ENCODE results near the gene CAD. TPM values are rescaled to one million over a fixed set of nuclear protein-coding genes. Genes with fewer than 3 reads are reported as not detected.

CAD gene
- total RNA-seq, 1 donor from 2014 or later: 28.2 TPM

- H3K36me3 ChIP-seq (ENCODE audit: control insufficient read depth in 3 of 3, insufficient read depth in 3 of 3, low read length in 3 of 3): peaks cover 24 to 33% (median 30%) of the 10 kb centered on the region in 3 donors
- H3K4me3 ChIP-seq (ENCODE audit: low read length in 3 of 3): no peak overlapping the region
- H3K4me1 ChIP-seq (ENCODE audit: control insufficient read depth in 3 of 3, insufficient read depth in 3 of 3, low read length in 3 of 3): no peaks in the 10 kb centered on the region
- no peak overlapping the region for H3K27ac ChIP-seq (ENCODE audit: low read depth, low read length)
- no peak overlapping the region for H3K9ac ChIP-seq (ENCODE audit: low read depth in 1 of 3, low read length in 3 of 3)
- no peaks in the 10 kb centered on the region for H3K9me3 ChIP-seq (ENCODE audit: control insufficient read depth in 3 of 3, low read length in 3 of 3)
- no peaks in the 10 kb centered on the region for H3K27me3 ChIP-seq (ENCODE audit: control insufficient read depth in 3 of 3, insufficient read depth in 3 of 3, low read length in 3 of 3)
Measured at GRCh38 chr2:27198627-27199026, 18.5 kb upstream of the CAD start.

DNA sequence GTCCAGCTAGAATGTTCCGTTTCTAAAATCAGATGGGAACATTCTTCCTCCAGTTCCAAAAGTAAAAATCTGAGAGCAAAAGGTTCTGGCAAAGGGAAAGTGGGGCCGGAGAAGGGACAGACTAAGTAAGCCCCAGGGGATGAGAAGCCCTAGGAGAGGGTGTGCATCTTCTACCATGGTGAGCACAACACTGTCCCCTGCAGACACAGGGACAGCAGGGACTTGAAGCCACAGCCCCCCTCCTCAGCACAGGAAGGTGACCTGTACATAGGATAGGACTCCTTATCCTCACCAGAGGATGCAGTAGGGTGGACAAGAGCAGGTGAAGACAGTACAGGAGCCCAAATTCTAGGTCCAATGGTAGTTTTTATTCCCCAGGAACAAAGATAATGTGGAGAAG lies 17.9 kb upstream of the CAD start:
- Histone ChIP-seq H3K36me3 (ENCODE audit: control insufficient read depth in 3 of 3, insufficient read depth in 3 of 3, low read length in 3 of 3) (peaks cover 30 to 39% (median 36%) of the 10 kb centered on the region in 3 donors), H3K27ac (ENCODE audit: low read depth, low read length) (no peak overlapping the region), H3K9me3 (ENCODE audit: control insufficient read depth in 3 of 3, low read length in 3 of 3) (no peaks in the 10 kb centered on the region)

GRCh38 chr2:27201675-27202074 lies 15.5 kb upstream of the CAD start:
- Histone ChIP-seq H3K9ac (ENCODE audit: low read depth in 1 of 3, low read length in 3 of 3) (no peak overlapping the region), H3K9me3 (ENCODE audit: control insufficient read depth in 3 of 3, low read length in 3 of 3) (no peaks in the 10 kb centered on the region), H3K4me3 (ENCODE audit: low read length in 3 of 3) (no peak overlapping the region), H3K27me3 (ENCODE audit: control insufficient read depth in 3 of 3, insufficient read depth in 3 of 3, low read length in 3 of 3) (no peaks in the 10 kb centered on the region), H3K4me1 (ENCODE audit: control insufficient read depth in 3 of 3, insufficient read depth in 3 of 3, low read length in 3 of 3) (no peaks in the 10 kb centered on the region), H3K27ac (ENCODE audit: low read depth, low read length) (no peak overlapping the region), H3K36me3 (ENCODE audit: control insufficient read depth in 3 of 3, insufficient read depth in 3 of 3, low read length in 3 of 3) (peaks cover 45 to 63% (median 55%) of the 10 kb centered on the region in 3 donors)

More for the DNA sequence above, 17.9 kb upstream of the CAD start:
- H3K27me3 ChIP-seq (ENCODE audit: control insufficient read depth in 3 of 3, insufficient read depth in 3 of 3, low read length in 3 of 3): no peaks in the 10 kb centered on the region
- no peaks in the 10 kb centered on the region for H3K4me1 ChIP-seq (ENCODE audit: control insufficient read depth in 3 of 3, insufficient read depth in 3 of 3, low read length in 3 of 3)
- H3K9ac ChIP-seq (ENCODE audit: low read depth in 1 of 3, low read length in 3 of 3): no peak overlapping the region
- no peak overlapping the region for H3K4me3 ChIP-seq (ENCODE audit: low read length in 3 of 3)

DNA sequence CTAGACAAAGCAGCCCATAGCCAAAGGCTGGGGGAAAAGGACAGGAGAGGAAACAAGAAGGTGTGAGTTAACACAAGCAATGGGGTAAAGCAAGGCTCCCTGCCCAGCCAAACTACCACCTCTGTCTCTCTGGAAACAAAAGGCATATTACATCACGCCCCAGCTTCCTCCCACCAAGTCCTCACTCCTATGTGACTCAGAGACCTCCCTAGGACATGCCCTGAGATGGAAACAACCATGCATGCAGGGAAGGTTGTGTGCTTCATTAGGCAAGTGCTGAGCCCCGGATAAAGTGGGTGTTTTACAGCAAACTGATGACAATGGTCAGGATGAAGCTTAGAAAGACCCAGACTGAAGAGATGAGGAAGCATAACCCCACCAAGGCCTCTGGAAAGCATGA lies 14.3 kb upstream of the CAD start:
- H3K9ac ChIP-seq (ENCODE audit: low read depth in 1 of 3, low read length in 3 of 3): no peak overlapping the region
- no peaks in the 10 kb centered on the region for H3K4me1 ChIP-seq (ENCODE audit: control insufficient read depth in 3 of 3, insufficient read depth in 3 of 3, low read length in 3 of 3)
- no peak overlapping the region for H3K27ac ChIP-seq (ENCODE audit: low read depth, low read length)
- no peaks in the 10 kb centered on the region for H3K27me3 ChIP-seq (ENCODE audit: control insufficient read depth in 3 of 3, insufficient read depth in 3 of 3, low read length in 3 of 3)
- H3K9me3 ChIP-seq (ENCODE audit: control insufficient read depth in 3 of 3, low read length in 3 of 3): no peaks in the 10 kb centered on the region
- H3K36me3 ChIP-seq (ENCODE audit: control insufficient read depth in 3 of 3, insufficient read depth in 3 of 3, low read length in 3 of 3): peaks cover 57 to 73% (median 67%) of the 10 kb centered on the region in 3 donors
- H3K4me3 ChIP-seq (ENCODE audit: low read length in 3 of 3): no peak overlapping the region

GRCh38 chr2:27203741-27204140 lies 13.4 kb upstream of the CAD start:
- H3K9ac ChIP-seq (ENCODE audit: low read depth in 1 of 3, low read length in 3 of 3): no peak overlapping the region
- no peak overlapping the region for H3K27ac ChIP-seq (ENCODE audit: low read depth, low read length)
- no peak overlapping the region for H3K4me3 ChIP-seq (ENCODE audit: low read length in 3 of 3)
- H3K36me3 ChIP-seq (ENCODE audit: control insufficient read depth in 3 of 3, insufficient read depth in 3 of 3, low read length in 3 of 3): peaks cover 61 to 82% (median 73%) of the 10 kb centered on the region in 3 donors
- no peaks in the 10 kb centered on the region for H3K27me3 ChIP-seq (ENCODE audit: control insufficient read depth in 3 of 3, insufficient read depth in 3 of 3, low read length in 3 of 3)
- no peaks in the 10 kb centered on the region for H3K4me1 ChIP-seq (ENCODE audit: control insufficient read depth in 3 of 3, insufficient read depth in 3 of 3, low read length in 3 of 3)
- H3K9me3 ChIP-seq (ENCODE audit: control insufficient read depth in 3 of 3, low read length in 3 of 3): no peaks in the 10 kb centered on the region

- no peaks in the 10 kb centered on the region for H3K9me3 ChIP-seq (ENCODE audit: control insufficient read depth in 3 of 3, low read length in 3 of 3)
- no peak overlapping the region for H3K4me3 ChIP-seq (ENCODE audit: low read length in 3 of 3)
Measured at GRCh38 chr2:27204566-27204965, 12.6 kb upstream of the CAD start.

DNA sequence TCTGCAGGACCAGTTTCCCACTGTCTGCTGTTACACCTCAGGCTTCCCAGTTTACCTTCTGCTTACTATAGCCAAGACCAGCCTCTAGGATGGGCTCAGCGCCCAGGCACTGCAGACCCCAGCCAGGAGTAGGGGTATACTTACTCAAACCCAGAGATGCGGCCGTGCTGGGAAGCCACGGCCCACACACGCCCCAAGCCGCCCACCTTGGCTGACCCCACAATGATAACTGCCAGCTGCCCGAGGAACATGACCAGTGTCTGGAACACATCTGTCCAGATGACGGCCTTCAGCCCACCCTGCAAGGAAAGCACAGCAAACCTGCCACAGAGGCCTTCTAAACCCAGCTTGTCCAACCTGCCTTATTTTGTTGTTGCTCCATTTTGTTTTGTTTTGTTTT lies 12.0 kb upstream of the CAD start:
- H3K36me3 ChIP-seq (ENCODE audit: control insufficient read depth in 3 of 3, insufficient read depth in 3 of 3, low read length in 3 of 3): peaks cover 62 to 80% (median 77%) of the 10 kb centered on the region in 3 donors

More at GRCh38 chr2:27204566-27204965, 12.6 kb upstream of the CAD start:
- no peak overlapping the region for H3K9ac ChIP-seq (ENCODE audit: low read depth in 1 of 3, low read length in 3 of 3)
- H3K36me3 ChIP-seq (ENCODE audit: control insufficient read depth in 3 of 3, insufficient read depth in 3 of 3, low read length in 3 of 3): peaks cover 65 to 82% (median 81%) of the 10 kb centered on the region in 3 donors
- no peaks in the 10 kb centered on the region for H3K27me3 ChIP-seq (ENCODE audit: control insufficient read depth in 3 of 3, insufficient read depth in 3 of 3, low read length in 3 of 3)
- H3K27ac ChIP-seq (ENCODE audit: low read depth, low read length): no peak overlapping the region
- H3K4me1 ChIP-seq (ENCODE audit: control insufficient read depth in 3 of 3, insufficient read depth in 3 of 3, low read length in 3 of 3): no peaks in the 10 kb centered on the region

GRCh38 chr2:27206346-27206745 lies 10.8 kb upstream of the CAD start:
- Histone ChIP-seq H3K4me3 (ENCODE audit: low read length in 3 of 3) (no peak overlapping the region), H3K27ac (ENCODE audit: low read depth, low read length) (no peak overlapping the region), H3K9me3 (ENCODE audit: control insufficient read depth in 3 of 3, low read length in 3 of 3) (no peaks in the 10 kb centered on the region), H3K9ac (ENCODE audit: low read depth in 1 of 3, low read length in 3 of 3) (no peak overlapping the region), H3K36me3 (ENCODE audit: control insufficient read depth in 3 of 3, insufficient read depth in 3 of 3, low read length in 3 of 3) (peaks cover 58 to 72% (median 71%) of the 10 kb centered on the region in 3 donors), H3K27me3 (ENCODE audit: control insufficient read depth in 3 of 3, insufficient read depth in 3 of 3, low read length in 3 of 3) (no peaks in the 10 kb centered on the region), H3K4me1 (ENCODE audit: control insufficient read depth in 3 of 3, insufficient read depth in 3 of 3, low read length in 3 of 3) (peaks cover 4 to 5% (median 4%) of the 10 kb centered on the region in 3 donors)

More for the DNA sequence above, 12.0 kb upstream of the CAD start:
- no peak overlapping the region for H3K27ac ChIP-seq (ENCODE audit: low read depth, low read length)
- H3K4me3 ChIP-seq (ENCODE audit: low read length in 3 of 3): no peak overlapping the region
- no peaks in the 10 kb centered on the region for H3K4me1 ChIP-seq (ENCODE audit: control insufficient read depth in 3 of 3, insufficient read depth in 3 of 3, low read length in 3 of 3)
- H3K9ac ChIP-seq (ENCODE audit: low read depth in 1 of 3, low read length in 3 of 3): no peak overlapping the region
- H3K9me3 ChIP-seq (ENCODE audit: control insufficient read depth in 3 of 3, low read length in 3 of 3): no peaks in the 10 kb centered on the region
- H3K27me3 ChIP-seq (ENCODE audit: control insufficient read depth in 3 of 3, insufficient read depth in 3 of 3, low read length in 3 of 3): no peaks in the 10 kb centered on the region

- no peak overlapping the region for H3K4me3 ChIP-seq (ENCODE audit: low read length in 3 of 3)
- H3K36me3 ChIP-seq (ENCODE audit: control insufficient read depth in 3 of 3, insufficient read depth in 3 of 3, low read length in 3 of 3): peaks cover 44 to 54% (median 53%) of the 10 kb centered on the region in 3 donors
- no peaks in the 10 kb centered on the region for H3K27me3 ChIP-seq (ENCODE audit: control insufficient read depth in 3 of 3, insufficient read depth in 3 of 3, low read length in 3 of 3)
- H3K27ac ChIP-seq (ENCODE audit: low read depth, low read length): no peak overlapping the region
- H3K4me1 ChIP-seq (ENCODE audit: control insufficient read depth in 3 of 3, insufficient read depth in 3 of 3, low read length in 3 of 3): peaks cover 15 to 20% (median 16%) of the 10 kb centered on the region in 3 donors
- H3K9me3 ChIP-seq (ENCODE audit: control insufficient read depth in 3 of 3, low read length in 3 of 3): no peaks in the 10 kb centered on the region
- H3K9ac ChIP-seq (ENCODE audit: low read depth in 1 of 3, low read length in 3 of 3): no peak overlapping the region
Measured at GRCh38 chr2:27208486-27209050, 8.6 kb upstream of the CAD start.

DNA sequence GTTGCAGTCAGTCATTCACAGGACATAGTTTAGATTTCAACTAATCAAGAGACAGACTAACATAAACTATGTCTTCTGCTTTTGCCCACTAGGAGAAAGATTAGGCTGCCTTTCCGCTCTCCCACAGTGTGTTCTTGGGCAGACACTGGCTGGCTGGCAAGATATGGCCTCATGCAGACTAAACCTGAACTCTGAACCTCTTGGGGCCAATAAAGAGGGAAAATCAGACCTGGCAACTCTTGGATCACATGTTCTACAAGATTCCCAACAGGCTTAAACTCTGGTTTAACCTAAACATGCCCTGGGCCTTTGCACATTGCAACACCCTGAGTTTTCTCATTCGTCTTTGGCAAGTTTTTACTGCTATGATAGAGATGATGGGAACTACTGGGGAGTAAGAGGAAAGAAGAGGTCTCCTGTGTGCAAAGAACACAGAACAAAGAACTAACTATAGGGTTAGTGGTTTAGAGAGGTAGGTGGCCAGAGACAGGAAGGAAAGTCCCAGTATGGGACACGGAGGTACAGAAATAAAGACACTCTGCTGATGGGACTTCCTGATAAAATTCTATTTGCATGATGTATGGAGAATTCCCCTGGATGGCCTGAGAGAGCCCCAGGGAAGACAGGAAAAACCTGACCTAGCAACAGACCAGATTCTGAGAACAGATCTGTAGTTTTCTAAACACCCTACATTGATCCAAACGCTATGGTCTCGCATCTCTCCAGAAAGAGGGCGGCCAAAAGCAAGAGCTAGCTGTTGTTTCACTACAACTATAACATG lies 7.4 kb upstream of the CAD start:
- no peaks in the 10 kb centered on the region for H3K9me3 ChIP-seq (ENCODE audit: control insufficient read depth in 3 of 3, low read length in 3 of 3)
- no peak overlapping the region for H3K27ac ChIP-seq (ENCODE audit: low read depth, low read length)
- H3K27me3 ChIP-seq (ENCODE audit: control insufficient read depth in 3 of 3, insufficient read depth in 3 of 3, low read length in 3 of 3): no peaks in the 10 kb centered on the region
- H3K36me3 ChIP-seq (ENCODE audit: control insufficient read depth in 3 of 3, insufficient read depth in 3 of 3, low read length in 3 of 3): peaks cover 33 to 42% (median 41%) of the 10 kb centered on the region in 3 donors
- H3K4me1 ChIP-seq (ENCODE audit: control insufficient read depth in 3 of 3, insufficient read depth in 3 of 3, low read length in 3 of 3): peaks cover 16 to 21% (median 17%) of the 10 kb centered on the region in 3 donors
- no peak overlapping the region for H3K9ac ChIP-seq (ENCODE audit: low read depth in 1 of 3, low read length in 3 of 3)
- H3K4me3 ChIP-seq (ENCODE audit: low read length in 3 of 3): no peak overlapping the region

Data from skeletal muscle tissue (tissue), 4 donors.